Right lung (tissue), 5 donors: ENCODE data around the gene SCGB3A1. TPM values are rescaled to one million over a fixed set of nuclear protein-coding genes. Genes with fewer than 3 reads are reported as not detected.

ENCODE experiments used
- DNase-seq, 2 donors: peaks; one replicate each; pipeline ENCODE4 v3.0.0-alpha.2; 2013
- polyA plus RNA-seq, 5 donors: library from polyadenylated mRNA; unstranded; fragments of 120-200 nt; gene quantifications; one replicate each; pipeline versions ENCODE4 v1.2.1 to v1.2.3, GENCODE V29; 2013; ENCODE audit warnings: inconsistent platforms in 1 of 5, low replicate concordance in 1 of 5; ENCODE audit not compliant: insufficient read length in 5 of 5, insufficient read depth in 1 of 5

Gene SCGB3A1
- polyA plus RNA-seq, 5 donors: 0.94 to 4.2 (median 3.1) TPM

DNA sequence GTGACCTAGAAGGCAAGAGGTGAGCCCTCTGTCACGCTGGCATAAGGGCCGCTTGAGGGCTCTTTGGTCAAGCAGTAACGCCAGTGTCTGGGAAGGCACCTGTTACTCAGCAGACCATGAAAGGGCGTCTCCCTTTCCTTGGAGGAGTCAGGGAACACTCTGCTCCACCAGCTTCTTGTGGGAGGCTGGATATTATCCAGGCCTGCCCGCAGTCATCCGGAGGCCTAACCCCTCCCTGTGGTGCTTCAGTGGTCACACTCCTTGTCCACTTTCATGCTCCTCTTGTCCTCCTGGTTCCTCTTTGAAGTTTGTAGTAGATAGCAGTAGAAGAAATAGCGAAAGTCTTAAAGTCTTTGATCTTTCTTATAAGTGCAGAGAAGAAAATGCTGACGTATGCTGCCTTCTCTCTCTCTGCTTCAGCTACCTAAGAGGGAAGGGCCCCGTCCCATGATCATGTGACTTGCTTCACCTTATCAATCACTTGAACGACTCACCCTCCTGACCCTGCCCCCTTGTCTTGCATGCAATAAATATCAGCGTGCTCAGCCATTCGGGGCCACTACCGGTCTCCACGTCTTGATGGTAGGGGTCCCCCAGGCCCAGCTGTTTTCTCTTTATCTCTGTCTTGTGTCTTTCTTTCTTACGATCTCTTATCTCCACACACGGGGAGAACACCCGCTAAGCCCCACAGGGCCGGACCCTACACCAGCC, 16.7 kb upstream of the SCGB3A1 start:
- DNase-seq: no peak

- no peak for DNase-seq
Observed at GRCh38 chr5:180606215-180606785, 15.0 kb upstream of the SCGB3A1 start.

DNA sequence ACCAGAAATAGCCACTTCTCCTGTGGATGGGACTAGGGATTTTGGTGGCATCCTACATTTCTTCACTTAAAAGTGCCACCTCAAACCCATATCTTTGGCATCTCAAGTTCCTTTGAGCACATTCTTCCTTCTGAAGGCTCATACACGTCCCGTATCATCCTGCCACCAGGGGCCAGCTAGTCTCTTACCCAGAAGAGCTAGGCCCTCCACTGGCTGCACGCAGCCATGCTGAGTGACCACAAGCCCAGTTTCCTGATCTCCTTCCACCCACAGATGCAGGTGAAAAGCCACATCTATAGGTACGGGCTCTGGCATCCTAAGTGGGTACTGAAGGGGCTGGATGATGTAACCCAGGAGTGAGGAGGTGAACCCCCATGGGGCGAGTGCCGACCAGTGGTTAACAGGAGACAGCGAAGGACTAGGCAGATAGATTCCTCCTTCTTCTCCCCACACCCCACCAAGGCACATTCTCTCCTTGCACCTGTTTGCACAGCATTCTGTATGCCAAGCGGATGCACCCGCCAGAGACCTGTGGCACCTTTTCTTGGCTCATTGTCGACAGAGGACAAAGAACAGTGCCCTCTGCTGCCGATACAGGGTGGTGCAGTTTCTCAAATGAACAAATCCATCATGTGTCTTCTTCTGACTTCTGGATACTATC, 14.4 kb upstream of the SCGB3A1 start:
- DNase-seq: no peak

DNA sequence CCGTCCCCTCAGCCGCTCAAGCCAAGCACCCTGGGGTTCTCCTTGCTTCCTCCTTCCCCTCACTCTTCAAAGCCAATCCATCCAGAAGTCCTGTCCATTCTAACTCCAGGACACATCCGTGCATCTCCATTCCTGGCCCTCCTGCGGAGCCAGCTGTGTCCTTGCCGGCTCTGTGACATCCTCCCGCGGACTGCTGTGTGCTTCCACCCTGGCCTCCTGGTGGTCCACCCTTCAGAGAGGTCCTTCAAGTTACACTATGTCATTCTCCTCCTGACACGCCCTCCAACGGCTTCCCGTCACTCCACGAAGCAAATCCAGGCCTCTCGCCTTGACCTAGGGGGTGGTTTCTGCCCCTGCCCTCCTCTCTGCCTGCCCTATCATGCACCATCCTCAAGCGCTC, 13.0 kb upstream of the SCGB3A1 start:
- no peak for DNase-seq

- no peak for DNase-seq
Observed at GRCh38 chr5:180603076-180603594, 11.8 kb upstream of the SCGB3A1 start.

DNA sequence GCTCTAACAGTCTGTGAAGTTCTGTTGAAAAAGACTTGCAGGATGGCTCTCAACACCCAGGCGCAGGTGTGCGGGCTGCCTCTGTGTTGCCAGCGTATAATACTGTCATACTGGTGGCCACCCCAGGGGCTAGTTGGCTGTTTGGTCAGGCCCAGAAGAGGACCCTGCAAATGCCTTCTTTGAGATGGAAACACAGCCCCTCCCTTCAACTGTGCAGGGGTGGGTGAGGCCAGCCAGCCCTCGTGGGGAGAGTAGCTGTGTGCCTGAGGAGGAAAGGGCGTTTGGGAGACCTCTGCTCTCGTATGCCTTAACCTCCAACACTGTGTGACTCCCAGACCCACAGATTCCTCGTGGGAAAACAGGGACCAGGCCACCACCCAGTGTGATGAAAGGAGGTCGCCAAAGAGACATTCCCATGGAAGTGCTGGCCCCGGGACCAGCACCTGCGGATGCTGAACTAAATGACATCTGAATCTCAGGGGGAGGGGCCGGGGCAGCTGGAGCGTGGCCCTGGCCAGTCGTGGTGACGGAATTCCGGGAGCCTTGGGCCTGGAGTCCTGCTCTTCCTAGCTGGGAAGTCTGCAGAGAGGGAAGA, 11.3 kb upstream of the SCGB3A1 start:
- no peak for DNase-seq

DNA sequence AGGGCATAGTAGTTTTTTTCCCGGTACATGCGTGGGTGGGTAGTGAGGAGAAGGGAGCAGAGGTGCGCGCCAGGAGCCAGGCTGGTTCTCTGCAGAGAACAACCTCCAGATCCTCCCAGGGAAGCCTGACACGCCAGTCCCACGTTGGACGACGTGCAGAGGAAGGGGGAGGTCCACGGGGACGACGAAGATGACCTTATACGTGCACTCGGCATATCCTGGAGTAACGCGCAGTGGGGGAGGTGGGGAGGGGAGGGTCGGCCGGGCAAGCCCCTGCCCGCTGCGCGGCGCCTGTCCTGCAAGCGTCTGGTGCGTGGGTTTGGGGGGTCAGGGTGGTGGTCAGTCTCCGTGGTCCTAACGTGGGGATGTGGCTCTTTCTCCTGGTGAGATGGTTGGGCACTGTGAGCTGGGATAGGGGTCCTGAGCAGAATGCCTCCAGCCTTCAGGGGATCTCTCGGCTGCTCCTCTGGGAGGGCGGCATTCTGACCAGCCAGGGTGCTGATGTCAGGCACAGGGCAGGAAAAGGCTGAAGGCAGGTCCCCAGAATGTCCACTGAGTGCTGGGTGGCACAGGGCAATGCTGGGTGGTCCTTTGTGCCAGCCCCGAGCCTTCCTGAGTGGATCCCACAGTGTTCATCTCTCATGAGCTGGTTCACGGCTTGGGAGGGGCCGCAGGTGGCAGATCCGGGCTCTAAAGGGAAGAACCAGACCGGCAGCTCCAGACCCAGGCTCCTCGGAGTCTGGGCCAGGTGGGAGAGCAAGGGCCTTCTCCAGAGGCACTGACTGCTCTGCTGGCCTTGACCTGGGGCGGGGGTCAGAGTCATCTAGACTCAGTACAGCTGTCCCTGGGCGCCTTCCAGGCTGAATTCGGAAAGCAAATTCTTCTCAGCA, 10.5 kb upstream of the SCGB3A1 start:
- DNase-seq: no peak

DNA sequence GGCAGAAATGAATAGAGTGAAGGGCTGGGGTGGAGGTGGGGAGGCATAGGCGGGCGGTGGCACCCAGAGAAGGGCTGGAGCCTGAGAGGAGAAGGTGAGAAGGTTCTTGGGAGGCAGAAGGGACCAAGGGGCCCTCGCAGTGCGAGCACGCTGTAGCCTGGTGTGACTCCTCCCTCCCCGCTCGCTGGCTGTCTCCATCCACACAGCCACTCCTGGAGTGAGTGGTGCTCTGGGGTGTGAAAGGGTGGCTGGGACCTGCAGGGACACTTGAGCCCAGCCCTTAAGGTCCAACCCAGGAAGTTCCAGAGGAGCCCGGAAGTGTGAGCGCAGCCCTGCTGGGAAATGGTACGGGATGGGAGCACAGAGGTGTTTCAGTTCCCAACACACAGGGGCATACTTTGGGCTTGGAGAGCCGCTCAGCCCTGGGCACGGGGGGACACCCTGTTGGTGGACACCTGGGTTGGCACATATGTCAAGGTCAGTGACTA, 9.3 kb upstream of the SCGB3A1 start:
- no peak for DNase-seq

GRCh38 chr5:180599981-180600553, 8.8 kb upstream of the SCGB3A1 start:
- no peak for DNase-seq

DNA sequence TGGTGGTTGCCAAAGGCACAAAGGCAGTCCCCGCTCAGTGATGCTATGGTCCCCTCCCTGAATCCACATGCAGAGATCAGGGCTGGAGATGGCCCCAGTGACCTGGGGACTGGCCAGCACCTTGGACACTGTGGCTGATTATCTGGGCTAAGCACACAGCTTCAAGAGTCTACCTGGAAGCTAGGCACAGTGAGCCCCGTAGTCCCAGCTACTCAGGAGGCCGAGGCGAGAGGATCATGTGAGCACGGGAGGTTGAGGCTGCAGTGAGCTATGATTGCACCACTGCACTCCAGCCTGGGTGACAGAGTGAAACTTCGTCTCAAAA, 8.3 kb upstream of the SCGB3A1 start:
- no peak for DNase-seq

GRCh38 chr5:180598797-180599589, 7.7 kb upstream of the SCGB3A1 start:
- DNase-seq: no peak

DNA sequence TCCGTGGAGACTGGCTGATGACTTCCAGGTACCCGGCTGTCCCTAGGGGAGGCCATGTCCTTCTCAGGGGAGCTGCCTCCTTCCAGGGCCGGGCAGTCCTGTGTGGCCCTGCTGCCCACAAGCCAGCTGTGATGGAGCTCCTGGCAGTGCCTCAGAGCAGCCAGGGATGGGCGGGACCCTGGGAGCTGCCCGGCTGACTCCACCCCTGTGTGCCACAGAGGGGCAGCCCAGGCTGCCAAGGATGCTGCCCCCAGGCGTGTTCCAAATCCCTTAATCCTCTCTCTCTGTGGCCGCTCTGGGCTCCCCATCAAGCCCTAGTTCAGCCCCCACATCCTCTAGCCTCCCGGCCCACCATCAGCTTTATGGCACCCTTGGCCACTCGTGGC, 7.0 kb upstream of the SCGB3A1 start:
- no peak for DNase-seq

GRCh38 chr5:180596668-180597231, 5.5 kb upstream of the SCGB3A1 start:
- DNase-seq: no peak

DNA sequence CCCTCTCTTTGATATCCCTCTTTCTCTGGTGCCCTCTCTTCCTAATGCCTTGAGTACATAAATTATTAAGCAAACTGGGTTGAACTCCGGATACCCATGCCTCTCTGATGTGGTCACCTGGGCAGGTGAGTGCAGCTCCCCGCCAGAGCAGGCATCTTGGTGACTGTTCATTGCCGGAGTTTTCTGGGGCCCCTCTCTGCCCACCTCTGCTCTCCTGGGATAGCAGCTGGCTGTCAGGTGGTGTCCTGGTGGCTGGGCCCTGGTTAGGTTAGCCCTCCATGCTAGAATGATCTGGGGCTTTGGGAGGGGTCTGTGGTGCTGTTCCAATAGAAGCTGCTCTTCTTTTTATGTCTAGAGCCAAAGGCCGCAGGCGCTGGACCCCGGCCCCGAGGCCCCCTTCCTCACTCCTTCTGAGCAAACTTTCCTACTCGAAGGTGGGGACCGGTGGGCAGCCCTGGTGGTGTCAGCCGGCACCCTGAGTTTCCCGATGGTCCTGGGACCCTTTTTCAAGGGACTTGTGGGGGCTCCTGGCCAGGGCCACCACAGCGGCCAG, 4.9 kb upstream of the SCGB3A1 start:
- DNase-seq: no peak

- DNase-seq: no peak
Observed at GRCh38 chr5:180595381-180596114, 4.2 kb upstream of the SCGB3A1 start.

- DNase-seq: no peak
Observed at GRCh38 chr5:180595046-180595379, 3.7 kb upstream of the SCGB3A1 start.

DNA sequence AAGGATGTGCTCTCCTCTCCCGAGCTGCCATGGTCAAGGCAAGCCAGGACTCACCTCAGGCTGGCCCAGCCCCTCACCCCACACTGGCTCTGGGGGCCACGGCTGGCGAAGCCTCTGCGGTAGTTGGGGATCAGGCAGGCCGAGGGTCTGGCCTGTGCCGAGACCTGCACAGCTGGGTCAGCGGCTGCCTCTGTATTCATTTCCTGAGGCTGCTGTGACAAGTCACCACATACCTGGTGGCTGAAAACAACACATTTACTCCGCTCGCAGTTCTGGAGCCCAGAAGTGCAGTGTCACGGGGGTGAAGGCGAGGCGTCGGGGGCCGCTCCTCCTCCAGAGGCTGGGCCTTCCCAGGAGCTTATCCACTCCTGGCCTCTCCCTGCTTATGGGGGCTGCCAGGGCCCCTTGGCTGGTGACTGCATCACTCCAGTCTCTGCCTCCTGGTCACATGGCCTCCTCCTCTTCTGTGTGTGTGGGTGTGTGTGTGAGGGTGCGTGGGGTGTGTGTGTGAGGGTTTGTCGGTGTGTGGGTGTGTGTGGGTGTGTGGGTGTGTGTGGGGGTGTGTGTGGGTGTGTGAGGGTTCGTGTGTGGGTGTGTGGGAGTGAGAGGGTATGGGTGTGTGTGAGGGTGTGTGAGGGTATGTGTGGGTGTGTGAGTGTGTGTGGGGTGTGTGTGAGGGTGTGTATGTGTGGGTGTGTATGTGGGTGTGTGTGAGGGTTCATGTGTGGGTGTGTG, 3.2 kb upstream of the SCGB3A1 start:
- DNase-seq: no peak

DNA sequence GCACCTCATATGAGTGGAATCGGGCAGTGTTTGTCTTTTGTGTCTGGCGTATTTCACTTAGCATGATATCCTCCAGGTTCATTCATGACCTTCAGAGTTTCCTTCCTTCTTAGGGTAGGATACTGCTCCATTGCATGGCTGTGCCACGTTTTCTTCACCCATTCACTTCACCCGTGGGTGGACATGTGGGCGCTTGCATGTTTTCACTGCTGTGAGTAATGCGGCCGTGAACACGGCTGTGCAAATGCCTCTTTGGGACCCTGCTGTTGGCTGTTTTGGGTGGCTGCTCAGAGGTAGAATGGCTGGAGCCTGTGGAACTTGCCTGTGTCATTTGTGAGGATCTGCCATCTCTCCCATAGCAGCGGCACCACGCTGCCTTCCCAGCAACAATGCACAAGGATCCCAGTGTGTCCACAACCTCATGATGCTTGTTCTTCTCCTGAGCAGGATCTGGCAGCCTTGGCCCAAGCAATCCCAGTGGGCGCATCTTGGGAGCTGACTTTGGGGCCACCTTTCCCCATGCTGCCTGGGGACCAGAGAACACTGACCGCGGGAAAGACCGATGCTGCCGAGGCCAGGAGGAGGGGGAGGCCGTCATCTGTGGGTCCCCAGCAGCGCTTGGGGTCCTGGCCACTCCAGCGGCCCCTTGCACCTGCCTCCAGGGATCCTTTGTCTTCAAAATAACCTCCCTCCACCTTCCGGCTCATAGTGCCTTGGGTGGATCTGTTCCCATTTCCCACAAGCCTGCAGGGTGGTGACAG, 2.3 kb upstream of the SCGB3A1 start:
- no peak for DNase-seq
